ENCODE measurements around the gene ANKRD13B.

- TF ChIP-seq, protein P1, sequence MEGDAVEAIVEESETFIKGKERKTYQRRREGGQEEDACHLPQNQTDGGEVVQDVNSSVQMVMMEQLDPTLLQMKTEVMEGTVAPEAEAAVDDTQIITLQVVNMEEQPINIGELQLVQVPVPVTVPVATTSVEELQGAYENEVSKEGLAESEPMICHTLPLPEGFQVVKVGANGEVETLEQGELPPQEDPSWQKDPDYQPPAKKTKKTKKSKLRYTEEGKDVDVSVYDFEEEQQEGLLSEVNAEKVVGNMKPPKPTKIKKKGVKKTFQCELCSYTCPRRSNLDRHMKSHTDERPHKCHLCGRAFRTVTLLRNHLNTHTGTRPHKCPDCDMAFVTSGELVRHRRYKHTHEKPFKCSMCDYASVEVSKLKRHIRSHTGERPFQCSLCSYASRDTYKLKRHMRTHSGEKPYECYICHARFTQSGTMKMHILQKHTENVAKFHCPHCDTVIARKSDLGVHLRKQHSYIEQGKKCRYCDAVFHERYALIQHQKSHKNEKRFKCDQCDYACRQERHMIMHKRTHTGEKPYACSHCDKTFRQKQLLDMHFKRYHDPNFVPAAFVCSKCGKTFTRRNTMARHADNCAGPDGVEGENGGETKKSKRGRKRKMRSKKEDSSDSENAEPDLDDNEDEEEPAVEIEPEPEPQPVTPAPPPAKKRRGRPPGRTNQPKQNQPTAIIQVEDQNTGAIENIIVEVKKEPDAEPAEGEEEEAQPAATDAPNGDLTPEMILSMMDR (IDR thresholded peaks at IDR 0.05) = no peak
- TF ChIP-seq EP300 (IDR thresholded peaks at IDR 0.05) (no peak), POLR2A (IDR thresholded peaks at IDR 0.05) (no peak)
Observed at GRCh38 chr17:29577385-29578211, 15.3 kb upstream of the ANKRD13B start.
